ENCODE measurements around the gene ANXA1. TPM values are rescaled to one million over a fixed set of nuclear protein-coding genes. Genes with fewer than 3 reads are reported as not detected.
"Not testable (repeated sequence)": the region's sequence is repeated elsewhere in the genome, so short reads cannot be mapped to it uniquely, and the experiment has no call there.

The ANXA1 gene
- total RNA-seq, 1 experiment from 2014 or later, result 737 TPM

DNA sequence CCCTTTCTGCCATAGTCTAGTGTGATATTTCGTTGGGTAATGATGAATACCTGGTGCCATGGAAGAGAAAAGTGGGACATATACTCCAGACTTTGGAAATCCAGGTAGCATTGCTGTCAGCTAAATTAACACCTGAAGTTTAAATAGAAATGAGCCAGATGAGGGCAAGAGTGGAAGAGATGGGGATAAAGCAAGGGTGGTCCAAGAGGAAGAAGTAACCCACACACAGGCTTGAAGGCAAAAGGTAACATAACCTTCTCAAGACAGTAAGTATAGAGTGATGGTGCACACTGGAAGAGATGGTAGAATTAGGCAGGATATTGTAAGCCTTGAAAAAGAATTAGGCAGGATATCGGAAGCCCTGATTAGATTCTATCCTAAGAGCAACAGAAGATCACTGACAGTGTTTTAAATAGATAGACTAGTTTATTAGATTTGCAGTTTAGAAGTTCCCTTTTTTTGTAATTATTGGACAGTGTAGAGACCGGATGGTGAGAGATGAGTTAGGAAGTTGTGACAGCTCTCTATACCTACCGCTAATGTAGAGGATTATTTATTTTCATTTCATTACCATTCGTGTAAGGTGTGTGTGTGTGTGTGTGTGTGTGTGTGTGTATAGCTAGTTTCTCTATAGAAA, 16.8 kb downstream of the ANXA1 start:
- DNase-seq (ENCODE audit: low read depth), result no peak

DNA sequence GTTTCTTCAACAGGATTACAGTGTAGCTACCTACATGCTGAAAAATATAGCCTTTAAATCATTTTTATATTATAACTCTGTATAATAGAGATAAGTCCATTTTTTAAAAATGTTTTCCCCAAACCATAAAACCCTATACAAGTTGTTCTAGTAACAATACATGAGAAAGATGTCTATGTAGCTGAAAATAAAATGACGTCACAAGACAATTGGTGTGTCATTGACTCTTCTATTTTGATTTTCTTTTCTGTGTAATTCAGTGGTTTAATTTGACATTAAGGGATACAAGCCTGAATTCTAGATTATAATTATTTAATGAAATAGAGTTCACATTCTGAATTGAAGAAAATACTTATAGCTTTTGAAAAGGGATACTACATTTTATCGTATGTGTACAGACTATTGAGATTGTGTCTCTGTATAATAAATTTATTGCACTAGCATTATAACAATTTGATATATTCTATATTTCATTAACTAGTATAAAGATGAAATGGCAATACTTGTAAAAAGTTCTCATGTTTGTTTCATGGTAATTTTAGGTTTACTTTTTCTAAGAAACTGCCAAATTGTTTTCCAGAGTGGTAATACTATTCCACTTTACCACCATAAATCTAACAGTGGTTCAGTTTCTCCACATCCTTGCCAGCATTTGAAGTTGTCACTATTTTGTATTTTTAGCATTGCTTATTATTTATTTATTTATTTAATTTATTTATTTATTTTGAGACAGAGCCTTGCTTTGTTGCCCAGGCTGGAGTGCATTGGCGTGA, 18.7 kb downstream of the ANXA1 start:
- DNase-seq (ENCODE audit: low read depth), result no peak

DNA sequence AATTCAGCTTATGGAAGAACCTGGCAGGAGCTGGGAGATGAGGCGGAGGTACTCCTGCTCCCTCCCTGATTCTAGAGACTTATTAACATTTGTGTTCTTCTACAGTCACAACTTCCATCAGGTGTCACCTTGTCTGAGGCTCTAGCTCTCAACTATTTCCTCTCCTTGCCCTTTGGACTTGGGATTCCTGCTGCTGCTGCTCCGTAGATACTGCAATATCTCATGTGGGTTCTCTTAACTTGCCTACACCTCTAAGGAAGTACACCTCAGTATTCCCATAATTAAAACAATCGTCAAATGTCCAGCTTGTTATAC, 21.2 kb downstream of the ANXA1 start:
- no peak for DNase-seq (ENCODE audit: low read depth)

DNA sequence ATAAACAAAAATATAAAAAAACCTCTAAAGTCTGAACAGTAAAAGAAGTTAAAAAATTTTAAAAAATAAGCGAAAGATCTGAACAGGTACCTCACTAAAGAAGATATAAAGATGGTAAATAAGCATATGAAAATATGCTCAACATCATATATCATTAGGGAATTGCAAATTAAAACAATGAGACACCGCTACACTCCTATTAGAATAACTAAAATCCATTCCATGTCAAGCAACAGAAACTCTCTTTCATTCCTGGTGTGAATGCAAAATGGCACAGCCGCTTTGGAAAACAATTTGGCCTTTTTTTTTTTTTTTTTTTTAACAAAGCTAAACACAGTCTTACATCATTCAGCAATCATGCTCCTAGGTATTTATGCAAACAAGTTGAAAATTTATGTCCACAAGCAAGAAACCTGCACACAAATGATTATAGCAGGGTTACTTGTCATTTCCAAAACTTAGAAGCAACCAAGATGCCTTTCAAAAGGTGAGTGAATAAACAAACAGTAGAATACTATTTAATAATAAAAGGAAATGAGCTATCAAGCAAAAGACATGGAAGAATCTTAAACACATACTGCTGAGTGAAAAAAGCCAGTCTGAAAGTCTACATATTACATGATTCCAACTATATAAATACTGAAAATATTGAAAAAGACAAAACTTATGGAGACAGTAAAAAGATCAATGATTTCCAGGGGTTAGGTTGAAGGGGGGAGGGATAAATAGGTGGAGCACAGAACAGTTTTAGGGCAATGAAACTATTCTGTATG, 22.1 kb downstream of the ANXA1 start:
- DNase-seq (ENCODE audit: low read depth), result no peak

DNA sequence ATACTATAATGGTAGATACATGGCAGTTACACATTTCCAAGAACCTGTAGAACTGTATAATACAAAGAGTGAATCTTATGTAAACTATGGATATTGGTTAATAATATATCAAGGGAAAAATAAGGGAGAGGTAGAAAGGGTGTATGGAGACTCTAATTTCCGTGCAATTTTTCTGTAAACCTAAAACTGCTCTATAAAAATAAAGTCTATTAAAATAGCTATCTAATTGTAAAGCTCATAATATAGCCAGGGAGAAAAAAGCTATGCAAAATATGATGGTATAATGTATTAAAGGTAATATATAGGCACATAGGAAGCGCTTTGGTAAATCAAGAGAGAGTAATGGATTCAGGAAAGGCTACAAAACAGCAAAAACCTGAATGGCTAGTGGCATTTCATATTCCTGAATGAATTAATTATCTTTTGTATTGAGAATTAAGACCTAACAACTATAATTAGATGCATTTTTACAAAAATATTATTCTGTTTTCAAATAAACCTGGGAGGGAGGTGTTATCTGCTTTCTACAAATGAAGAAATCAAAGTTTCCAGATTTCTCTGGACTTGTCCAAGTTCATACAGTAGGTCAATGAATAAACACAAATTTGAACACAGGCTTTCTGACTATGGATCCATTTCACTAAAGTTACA, 22.8 kb downstream of the ANXA1 start:
- DNase-seq (ENCODE audit: low read depth), result no peak

DNA sequence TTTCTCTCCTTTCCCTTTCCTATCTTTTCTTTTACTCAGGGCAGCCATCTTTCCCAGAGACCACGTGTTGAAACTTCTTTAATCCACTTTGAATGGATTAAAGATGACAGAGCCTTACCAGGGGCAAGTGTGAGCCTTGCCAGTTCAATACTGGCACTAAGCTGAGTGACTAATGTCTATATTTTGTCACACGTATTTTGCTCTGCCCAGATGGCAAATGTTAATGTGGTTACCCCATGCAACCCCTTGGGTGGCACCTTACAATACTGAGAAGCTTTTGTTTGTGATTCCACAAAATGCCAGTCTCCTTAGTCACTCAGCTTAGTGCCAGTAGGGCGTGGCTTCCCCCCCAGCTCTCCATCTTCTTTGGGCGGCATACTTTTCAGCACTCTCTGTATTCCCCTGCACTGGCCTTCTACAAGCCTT, 24.8 kb downstream of the ANXA1 start:
- peak; percentile 92 for DNase-seq (ENCODE audit: low read depth)

DNA sequence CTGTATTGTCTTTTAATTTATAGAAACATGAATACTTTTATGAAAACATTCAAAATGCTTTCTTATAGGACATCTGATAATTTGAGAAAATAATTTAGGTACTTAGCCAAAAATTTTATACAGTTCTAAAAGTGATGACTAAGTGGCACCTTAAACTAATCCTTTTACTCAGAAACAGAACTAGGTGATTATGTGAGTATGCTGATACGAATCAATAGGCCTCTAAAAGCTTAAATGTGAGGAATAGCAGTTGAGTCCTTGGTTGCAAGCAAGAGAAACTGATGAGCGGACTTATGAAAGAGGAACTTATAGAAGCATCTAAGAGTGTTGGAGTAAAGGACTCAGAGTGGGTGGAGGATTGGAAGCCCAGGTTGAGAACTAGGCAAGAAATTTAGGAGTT, 26.4 kb downstream of the ANXA1 start:
- no peak for DNase-seq (ENCODE audit: low read depth)

DNA sequence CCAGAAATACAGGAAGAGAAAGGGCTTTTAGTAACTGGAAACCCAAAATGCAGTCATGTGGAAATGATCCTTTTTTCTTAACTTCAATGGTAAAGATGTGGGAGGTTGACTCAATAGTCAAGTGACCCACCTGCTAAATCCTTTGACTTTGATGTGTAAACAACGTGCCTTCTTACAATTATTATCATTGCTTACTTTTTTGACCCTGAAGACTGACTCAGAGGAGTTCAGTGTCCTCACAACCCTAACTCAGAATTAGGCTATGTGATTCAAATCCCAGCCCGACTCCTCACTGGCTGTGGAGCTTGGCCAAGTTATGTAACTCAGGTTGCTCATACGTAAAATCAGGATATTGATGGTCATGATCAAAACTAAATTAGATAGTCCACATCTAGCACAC, 27.9 kb downstream of the ANXA1 start:
- peak; percentile 77 for DNase-seq (ENCODE audit: low read depth)

DNA sequence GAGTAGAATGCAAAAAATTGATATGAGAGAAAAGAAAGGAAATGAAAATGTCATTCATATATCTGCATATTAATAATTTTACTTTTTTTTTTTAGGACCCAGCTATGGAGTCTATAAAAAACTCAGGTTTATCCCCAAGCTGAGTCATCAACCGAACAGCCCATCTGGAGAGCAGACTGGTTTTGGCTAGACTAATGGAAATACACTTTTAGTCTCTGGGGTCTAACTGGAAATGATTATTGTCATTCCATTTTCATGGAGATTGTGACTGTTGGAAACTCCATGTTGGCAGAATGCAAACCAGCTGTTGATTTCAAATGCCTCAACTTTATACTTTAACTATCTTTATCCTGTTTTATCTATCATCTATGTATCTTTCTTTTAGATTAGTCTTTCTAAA, 28.7 kb downstream of the ANXA1 start:
- DNase-seq (ENCODE audit: low read depth), result peak; percentile 75

DNA sequence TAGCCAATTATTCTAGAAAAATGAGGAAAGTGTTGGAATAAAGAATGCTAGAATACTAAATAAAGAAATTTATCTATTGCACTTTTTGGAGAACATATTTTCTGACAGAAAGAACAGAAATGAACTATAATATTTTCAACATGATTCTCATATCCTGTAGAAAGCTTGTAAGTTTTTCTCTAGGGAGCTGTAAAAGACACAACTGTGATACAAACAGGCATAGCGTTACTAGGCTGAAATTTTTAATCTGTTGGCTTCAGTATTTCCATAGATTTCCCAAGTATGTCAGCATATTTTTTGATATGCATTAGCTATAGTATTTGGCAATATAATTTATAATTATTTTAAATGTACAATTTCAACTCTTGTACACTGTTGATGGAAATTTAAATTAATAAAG, 31.3 kb downstream of the ANXA1 start:
- DNase-seq (ENCODE audit: low read depth), result no peak

DNA sequence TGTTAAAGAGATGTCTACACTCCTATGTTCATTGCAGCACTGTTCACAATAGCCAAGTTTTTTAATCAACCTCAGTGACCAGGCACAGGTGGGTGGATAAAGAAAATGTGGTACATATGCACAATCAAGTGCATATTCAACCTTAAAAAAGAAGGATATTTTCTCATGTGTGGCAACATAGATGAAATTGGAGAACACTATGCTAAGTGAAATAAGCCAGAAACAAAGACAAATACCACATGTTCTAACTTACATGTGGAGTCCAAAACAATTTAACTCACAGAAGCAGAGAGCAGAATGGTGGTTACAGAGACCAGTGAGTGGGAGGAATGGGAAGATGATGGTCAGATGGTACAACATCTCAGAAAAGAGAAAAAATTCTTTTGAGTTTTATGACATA, 31.8 kb downstream of the ANXA1 start:
- no peak for DNase-seq (ENCODE audit: low read depth)

DNA sequence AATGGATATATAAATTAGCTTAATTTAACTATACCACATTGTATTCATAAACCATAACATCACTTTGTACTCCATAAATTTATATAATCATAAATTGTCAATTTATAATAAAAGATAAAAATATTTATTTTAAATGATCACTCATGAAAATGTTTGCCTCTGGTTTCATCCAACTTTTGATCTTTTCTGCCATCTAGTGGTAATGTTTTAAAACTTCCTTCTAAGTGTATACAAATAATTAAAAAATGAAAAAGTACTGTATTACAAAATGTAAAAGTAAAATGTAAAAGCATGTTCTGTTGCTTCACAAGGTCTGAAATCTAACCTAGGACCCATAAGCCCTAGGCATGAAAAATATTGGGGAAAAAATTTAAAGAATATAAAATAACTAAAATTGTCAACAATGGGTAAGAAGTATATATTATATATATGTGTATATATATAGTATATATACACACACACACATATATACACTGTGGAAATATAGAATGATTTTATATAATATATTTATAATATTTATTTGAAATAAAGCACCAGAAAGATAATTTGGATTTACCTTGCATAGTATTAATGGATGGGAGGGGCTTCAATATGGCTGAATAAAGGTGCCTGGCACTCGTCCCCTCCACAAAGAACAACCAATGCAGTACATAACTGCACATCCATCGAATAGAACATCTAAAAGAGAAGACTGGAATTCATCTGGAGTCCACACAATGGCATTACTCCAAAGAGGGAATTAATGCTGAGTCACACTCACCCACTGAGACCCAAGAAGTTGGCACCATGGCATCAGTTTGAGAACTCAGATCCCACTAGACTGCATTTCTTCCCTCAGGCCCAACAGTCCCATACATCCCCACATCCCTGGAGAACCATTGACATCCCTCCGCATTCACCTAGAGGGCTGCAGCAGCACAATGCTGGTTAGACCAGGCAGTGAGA, 32.5 kb downstream of the ANXA1 start:
- DNase-seq (ENCODE audit: low read depth), result peak; percentile 46

DNA sequence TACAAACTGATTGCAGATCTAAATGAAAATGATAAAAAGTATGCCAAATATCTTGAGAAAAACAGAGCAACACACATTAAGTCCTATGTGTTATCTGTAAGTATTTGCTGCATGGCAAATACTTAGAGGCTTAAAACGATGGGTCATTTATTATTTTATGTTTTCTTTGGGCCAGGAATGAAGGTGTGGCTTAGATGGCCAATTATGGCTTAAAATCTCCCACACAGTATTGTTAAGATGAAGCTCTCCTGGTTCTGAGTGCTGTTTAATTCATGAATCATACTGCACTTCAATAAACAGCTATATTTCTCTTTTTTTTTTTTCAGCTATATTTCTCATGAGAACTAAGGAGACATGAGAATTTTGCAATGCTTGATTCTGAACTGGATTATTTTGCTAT, 39.4 kb downstream of the ANXA1 start:
- not testable (repeated sequence) for DNase-seq (ENCODE audit: low read depth)

DNA sequence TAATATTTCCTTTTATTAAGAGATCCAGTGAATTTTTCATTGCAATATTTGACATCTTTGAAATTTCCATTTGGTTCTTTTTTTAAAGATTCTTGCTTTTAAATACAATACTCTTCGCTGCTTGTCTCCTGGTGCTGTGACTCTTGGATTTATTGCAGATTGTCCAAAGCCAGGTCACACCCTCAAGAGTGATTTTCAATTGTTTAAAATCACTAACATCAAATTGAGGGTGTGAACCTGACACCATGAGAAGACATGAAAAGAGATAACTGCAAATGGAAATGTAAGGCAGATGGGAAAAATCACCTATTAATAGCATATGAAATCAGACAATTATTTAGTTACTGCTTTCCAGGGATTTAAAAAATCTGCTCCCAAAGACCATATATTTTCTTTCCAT, 42.6 kb downstream of the ANXA1 start:
- no peak for DNase-seq (ENCODE audit: low read depth)

DNA sequence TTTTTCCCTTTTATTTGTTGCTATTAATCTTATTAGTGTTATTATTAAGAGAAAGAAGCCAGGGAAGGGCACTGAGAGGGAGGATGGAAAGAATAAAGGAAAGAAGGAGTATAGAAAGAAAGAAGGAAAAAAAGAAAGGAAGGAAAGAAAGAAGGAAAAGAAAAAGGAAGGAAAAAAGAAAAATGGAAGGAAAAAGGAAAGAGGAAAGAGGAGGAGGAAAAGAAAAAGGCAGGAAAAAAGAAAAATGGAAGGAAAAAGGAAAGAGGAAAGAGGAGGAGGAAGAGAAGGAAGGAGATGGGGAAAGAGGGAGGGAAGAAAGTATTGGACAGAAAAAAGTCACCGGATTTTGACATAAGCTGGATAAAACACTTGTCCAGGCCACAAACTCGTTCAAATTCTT, 47.8 kb downstream of the ANXA1 start:
- DNase-seq (ENCODE audit: low read depth), result no peak

DNA sequence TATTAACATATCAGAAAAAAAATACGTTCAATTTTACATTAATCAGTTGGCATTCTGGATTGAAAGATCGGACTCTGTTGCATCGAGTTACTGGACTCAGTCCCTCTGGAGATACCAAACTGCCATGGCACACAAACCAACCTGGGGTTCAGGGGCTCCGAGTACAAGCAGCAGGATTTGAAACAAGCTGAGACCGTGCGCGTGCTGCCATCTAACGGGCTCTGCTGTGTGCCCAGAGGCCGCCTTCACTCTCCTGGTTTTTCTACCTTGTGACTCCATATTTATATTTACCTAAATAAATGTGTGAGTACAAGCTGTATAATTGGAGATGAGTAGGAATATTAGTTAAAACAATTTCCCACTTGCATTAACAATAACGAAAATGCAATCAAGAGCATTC, 48.2 kb downstream of the ANXA1 start:
- DNase-seq (ENCODE audit: low read depth), result peak; percentile 33

DNA sequence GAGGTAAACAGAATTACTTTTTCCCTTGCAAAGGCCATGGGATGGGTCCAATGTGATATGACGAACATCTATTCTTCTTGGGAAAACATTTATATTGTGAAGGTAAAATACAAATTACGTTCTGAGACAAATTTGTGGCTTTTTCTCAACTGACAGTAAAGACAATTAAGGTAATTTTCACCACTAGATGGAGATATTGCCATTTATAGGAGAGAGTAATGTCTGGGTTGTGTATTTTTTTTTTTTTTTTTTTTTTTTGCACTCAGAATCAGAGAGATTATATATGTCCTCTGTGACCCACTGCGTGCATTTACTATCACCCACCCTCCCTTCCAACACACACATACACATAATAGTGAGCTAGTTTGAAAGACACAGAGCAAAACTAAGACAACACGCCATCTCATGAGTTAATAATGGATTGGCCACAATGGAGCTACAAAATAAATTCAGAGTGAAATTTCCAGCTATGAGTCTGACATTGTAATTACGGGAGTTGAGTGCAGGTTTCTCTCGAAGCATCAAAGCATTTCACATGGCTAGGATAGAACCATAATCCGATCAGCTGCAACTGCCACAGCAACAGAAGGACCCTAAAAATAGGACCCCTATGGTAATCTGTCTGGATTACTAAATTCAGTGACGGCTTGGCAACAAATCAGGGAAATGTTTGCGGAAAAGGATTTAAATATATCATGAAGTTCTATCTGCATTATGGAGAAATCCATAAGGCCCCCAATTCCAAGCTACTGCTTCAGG, 49.2 kb downstream of the ANXA1 start:
- peak; percentile 37 for DNase-seq (ENCODE audit: low read depth)

DNA sequence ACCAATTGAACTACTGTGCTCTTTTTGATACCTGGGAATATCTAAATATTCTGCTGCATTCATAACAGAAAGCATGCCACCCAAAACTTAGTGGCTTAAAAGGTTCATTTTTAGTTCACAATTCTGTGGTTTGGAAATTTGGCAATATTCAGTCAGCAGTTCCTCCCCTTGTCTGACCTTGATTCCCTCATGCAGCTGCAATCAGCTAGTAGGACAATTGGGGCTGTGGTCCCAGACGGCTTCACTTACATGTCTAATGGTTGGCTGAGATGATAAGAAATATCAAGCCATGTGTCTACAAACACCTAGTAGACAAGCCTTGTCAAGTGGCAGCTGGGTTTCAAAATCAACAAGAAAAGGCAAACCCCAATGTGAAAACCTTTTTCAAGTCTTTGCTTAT, 51.3 kb downstream of the ANXA1 start:
- DNase-seq (ENCODE audit: low read depth), result no peak

DNA sequence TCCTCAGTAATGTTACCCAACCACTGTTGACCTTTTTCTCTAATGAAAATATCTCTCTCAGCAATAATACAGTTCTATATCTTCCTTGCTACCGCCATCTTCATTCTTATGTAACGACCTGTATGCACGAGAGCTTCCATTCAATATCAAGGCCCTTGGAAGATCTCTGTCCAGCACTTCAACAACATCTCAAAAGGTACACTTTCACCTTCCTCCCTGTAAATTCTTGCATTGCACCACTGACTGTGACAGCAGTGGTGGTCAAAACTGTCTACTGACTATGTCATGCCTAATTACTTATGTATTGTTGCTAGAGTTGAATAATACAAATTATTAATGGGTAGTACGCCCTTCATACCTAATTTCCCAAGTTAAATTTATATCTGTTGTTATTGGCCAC, 53.3 kb downstream of the ANXA1 start:
- no peak for DNase-seq (ENCODE audit: low read depth)

DNA sequence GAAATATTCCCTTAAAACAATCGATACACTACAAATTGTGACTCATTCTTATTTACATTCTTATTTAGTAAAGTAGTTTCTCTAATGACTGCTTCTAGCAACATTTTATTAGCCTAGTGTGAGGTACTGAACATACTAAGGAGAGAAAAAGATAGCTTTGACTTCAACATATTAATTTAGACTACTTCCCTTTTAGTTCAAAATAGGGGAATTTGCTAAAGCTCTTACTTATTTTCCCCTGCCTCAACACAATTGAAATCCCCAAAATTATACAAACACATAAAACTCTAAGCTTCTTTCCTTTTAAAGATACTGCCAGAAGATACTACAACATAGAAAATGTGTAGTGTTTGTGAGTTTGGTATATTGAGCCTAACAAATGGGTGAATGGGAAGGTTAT, 55.2 kb downstream of the ANXA1 start:
- no peak for DNase-seq (ENCODE audit: low read depth)
